HG03460 (cell line): Measurements from ENCODE around the gene YJEFN3.

ENCODE experiments used
- ATAC-seq: cut with Tn5 transposase; IDR thresholded peaks from one replicate; pipeline ENCODE4 v1.9.1; 2021; ENCODE audit not compliant: unreplicated experiment

Gene YJEFN3

DNA sequence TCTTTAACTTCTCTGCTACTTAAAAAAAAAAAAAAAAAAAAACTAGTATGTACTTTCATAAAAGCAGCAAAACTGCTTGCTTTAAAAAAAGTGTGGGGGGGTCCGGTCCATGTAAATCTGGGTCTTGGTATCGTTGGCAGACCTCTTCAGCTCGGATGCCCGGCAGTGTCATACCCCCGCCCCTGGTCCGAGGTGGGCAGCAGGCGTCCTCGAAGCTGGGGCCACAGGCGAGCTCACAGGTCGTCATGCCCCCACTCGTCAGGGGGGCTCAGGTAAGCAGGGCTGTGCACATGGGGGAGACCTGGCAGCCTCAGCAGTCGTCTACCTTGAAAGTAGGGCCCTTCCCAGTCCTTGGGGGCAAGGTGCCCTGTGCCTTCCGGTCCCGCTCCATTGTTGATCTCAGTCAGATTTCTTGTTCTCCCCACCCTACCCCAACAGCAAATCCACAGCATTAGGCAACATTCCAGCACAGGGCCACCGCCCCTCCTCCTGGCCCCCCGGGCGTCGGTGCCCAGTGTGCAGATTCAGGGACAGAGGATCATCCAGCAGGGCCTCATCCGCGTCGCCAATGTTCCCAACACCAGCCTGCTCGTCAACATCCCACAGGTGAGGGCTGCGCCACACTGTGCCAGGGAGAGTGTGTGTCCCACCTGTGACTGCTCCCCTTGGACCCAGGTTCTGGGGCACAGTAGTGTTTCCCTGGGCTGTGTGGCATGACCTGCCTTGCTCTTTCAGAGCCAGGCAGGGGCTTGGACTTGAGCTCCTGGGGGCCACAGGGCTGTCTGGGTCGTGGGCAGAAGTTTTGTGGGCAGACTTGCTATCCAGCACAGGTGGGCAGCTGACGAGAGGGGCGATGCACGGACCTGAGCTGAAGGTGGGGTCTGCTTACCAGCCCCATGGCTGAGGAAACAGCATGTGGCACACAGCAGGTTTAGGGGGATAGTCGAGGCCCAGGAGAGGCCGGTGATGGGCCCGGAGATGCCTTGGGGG is 32.8 kb upstream of the YJEFN3 start:
- no peak for ATAC-seq

- no peak for ATAC-seq
Measured at GRCh38 chr19:19498255-19498991, 30.3 kb upstream of the YJEFN3 start.

DNA sequence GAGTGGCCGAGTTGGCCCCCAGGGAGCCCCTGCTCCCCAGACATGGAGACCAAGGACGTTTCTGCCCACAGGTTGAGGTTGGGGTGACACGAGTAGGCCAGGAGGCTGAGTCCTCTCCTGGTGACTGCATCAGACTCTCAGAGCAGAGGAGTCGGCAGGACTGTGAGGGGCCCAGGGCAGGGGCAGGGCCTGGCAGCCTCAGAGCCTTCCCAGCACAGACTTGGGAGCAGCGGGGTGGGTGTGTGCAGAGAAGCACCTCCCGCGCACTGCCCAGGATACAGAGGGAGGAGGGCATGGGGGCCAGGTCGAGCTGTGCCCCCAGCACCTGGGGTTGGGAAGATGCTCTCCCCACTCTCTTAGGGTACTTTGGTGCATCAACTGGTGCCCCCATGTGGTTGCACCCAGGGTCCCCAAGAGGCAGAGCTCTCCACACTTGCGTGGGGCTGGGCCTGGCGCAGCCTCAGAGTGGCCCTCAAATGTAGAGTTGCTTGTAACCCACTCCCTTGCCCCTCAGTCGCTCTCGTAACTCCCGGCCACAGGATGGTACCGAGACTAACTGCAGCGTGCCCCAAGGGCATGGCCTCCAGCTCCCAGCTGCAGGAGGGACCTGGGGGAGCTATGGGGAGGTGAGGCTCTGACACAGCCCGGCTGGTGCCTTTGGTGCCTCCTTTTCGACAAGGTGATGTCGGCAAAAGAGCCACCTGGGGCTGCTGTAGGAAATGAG is 29.3 kb upstream of the YJEFN3 start:
- ATAC-seq: no peak

DNA sequence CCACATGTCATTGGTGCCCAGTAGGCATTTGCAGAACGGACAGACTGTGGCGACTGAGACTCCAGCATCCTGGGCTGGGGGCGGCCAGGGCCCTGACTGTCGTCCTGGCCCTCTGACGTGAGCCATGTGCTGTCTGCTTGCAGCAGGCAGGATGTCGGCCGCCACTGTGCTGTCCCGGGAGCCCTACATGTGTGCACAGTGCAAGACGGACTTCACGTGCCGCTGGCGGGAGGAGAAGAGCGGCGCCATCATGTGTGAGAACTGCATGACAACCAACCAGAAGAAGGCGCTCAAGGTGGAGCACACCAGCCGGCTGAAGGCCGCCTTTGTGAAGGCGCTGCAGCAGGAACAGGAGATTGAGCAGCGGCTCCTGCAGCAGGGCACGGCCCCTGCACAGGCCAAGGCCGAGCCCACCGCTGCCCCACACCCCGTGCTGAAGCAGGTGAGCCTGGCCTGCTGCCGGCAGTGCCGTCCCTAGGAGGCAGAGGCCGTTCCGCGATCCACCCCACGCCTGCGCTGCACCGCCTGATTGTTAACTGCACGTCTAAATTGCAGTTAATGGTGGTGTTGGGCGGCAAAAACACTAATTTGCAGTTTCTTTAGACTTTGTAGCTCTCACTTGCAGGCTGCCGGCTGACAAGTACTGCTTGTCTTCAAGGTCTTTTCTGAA is 27.6 kb upstream of the YJEFN3 start:
- no peak for ATAC-seq

DNA sequence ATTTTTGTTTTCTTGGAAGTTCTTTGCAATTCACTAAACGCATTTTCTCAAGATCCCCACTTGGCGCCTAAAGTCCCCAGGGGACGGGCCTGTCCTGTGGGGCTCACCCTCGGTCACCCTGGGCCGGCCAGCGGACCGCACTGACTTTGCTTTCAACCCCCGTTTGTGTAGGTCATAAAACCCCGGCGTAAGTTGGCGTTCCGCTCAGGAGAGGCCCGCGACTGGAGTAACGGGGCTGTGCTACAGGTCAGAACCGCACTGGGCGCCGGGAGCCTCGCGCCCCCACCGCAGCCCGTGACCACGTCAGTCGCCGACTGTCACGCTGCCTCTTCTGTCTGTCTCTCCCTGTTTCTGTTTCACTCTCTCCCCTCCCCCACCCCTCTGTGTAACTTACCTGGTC is 26.9 kb upstream of the YJEFN3 start:
- ATAC-seq: no peak

- no peak for ATAC-seq
Measured at GRCh38 chr19:19502281-19502680, 26.4 kb upstream of the YJEFN3 start.

DNA sequence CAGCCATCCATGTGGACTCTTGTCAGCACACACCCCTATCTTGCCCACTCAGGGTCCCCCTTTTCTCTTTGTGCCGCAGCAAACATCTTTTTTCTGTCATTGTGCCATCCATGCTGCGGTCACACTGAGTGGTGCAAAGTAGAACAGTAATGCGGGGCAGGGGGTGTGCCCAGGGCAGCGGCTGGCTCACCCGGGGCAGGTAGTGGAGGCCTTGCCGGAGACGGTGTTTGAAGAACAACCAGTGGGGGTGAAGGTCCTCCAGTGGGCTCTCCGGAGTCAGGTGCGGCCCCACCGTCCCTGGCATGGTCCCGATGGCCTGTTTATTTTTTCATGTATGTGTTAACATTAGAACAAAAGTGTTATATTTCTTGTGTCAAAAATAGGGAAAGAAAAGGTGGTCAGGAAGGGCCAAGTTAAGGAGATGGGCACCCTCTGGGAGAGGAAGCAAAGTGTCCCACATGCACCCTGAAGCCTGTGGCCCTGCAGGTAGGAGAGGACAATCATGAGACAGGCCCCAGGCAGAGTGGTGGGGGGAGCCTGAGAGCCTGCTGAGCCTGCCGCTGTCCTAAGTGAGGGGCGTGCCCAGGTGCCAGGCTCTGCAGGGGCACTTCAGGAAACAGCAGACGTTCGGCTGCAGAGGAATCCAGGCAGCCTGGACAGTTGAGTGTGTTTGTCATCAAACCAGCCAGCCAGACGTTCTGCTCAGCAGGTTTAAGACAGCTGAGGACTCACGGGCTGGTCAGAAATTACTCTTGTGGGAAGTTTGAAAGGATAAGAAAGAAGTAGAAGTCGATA is 25.7 kb upstream of the YJEFN3 start:
- ATAC-seq: no peak

- ATAC-seq: no peak
Measured at GRCh38 chr19:19504754-19505668, 23.7 kb upstream of the YJEFN3 start.

DNA sequence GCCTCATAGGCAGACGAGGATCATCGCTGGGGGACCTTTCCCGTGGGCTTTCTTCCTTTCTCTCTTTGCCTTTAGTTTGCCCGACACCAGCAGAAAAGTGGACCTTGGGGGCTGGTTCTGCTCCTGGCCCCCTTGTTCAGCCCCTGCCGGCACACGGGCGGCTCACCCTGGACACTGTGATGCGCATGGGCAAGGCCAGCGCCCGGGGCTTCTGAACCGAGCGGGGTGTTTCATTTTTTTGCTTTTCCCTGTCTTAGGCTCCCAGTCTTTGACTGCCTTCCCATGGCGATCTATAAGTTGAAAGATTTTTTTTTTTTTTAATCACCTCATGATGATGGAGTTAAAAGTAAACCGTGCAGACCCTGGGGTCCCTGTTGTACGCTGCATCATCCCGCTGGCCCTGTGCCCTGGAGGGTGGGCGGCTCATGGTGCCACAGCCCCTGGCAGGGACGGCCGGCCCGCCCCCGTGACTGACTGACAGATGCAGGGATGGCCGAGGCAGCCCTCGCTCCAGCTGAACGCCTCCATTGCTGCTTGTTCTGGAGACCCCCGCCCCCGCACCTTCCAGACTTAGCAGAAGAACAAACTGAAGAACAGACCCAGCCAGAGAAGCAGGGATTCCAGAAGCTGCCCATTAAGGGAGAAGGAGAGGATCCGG is 22.9 kb upstream of the YJEFN3 start:
- no peak for ATAC-seq

DNA sequence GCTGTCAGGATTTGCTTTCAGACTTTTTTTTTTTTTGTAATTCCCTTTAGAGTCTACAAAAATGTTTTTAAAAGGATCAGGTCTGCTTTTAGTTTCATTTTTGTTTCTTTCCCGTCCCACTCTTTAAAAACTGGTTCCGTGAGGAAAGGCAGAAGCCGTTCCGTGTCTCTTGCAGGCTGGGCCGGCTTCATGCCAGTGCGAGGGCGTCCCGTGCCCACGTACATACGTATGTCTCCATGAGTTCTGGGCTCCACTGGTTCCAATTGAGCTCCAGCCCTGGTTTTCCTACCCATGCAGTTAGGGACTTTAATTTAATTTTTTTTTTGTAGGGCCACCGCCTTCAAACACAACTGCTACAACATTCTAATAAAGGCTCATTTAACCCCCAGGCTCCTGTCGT is 22.1 kb upstream of the YJEFN3 start:
- ATAC-seq: no peak

- ATAC-seq: no peak
Measured at GRCh38 chr19:19507354-19507753, 21.4 kb upstream of the YJEFN3 start.

GRCh38 chr19:19508217-19508616 is 20.5 kb upstream of the YJEFN3 start:
- no peak for ATAC-seq

GRCh38 chr19:19510432-19510831 is 18.3 kb upstream of the YJEFN3 start:
- no peak for ATAC-seq

DNA sequence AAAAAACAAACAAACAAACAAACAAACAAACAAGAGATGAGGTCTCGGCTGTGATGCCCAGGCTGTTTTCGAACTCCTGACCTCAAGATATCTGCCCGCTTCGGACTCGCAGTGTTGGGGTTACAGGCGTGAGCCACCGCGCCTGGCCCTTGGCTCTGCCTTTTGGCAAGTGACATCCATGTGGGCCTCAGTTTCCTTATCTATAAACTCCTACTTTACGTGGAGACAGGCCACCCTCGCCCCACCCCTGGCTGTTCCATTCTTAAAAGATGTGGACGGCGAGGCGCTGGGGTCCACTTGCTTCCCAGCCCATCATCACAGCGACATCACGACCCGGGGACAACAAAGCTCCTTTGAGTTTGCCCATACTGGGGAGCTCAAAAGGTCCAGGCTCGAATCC is 15.0 kb upstream of the YJEFN3 start:
- ATAC-seq: no peak

DNA sequence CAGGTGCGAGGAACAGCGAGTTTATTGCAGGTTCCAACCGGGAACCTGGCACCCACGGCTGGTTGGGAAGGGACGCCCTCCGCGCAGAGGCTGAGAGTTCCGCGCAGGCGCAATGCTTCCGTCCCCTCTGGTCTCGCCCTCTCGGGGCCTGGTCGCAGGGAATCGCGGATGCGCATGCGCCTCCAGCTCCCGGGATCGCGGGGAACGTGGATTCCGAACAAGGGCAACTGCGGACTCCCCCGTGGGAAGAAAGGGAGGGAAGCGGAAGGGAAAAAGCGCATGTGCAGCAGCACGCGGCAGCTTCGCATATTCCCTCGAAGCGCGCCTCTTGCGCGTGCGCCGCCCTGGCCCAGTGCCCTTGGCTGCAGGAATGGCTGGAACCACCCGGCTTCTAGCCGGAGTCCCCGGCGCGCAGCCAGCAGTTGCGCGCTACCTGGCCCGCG is 14.5 kb upstream of the YJEFN3 start:
- ATAC-seq: no peak

DNA sequence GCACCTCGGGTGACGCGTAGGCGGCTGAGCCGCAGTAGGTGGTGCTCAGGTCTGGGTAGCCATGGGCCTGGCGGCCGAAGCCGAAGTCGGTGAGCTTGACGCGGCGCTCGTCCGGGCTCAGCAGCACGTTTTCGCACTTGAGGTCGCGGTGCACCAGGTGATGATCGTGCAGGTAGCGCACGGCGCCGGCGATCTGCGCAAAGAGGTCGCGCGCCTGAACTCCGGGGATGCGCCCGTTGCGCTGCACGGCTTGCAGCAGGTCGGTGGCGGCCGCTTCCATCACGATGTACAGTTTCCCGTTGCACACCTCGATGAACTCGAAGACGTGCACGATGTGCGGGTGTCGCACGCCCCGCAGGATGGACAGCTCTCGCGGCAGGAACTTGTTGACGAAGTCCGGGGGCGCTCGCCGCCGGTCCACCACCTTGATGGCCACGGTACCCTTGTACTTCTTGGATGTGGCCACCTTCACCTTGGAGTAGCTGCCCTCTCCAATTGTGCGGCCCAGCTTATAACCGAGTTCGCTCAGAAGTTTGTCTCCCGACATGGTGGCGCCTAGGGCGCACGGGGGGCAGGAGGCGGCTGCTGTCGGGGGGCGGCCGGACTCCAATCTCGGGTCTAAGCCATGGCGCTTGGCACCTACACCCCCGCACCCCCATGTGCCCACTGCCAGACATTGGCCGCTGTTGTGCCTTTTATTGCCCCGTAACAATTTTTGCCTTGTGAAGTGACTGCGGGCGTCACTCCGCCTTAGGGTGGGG is 13.7 kb upstream of the YJEFN3 start, which contains the start of gene TSSK6:
Gene TSSK6 (minus strand): TSS at position 668 of the 761 bp plus-strand sequence. CDS start 121 bp downstream, at position 547.
- no peak for ATAC-seq

DNA sequence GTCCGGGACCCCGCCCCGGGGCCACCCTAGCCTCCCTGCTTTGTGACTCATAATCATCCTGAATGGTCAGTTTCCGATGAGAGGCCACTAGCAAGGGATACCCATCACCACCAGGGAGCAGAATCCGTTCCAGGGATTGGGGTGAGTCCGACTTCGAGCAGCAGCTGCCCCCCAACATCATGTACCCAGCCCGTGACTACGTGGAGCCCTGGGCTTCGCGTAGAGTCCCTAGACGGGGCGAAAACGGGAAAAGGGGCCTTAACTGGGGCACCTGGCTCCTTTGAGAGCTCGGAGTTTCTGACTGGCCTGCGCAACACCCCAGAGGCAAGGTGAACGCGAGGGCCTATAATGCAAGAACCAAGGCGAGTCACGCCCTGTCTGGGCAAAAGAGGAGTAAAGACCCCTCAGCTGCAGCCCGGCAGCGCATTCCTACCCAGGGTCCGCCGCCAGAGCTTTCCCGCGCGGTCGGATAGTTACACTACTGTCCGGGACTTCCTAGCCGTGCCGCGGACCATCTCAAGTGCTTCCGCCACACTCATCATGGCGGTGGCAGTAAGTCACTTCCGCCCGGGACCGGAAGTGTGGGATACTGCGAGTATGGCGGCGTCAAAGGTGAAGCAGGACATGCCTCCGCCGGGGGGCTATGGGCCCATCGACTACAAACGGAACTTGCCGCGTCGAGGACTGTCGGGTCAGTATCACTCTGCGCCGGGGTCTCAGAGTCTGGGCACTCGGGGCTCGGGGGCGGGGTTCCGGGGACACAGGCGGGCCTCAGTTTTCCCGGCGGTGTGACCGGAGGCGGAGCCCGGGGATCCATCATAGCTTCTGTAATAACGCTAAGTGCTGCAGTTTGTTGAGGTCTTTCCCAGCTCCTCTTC is 12.8 kb upstream of the YJEFN3 start, which contains the start of gene NDUFA13:
Gene NDUFA13 (plus strand): TSS at position 584 of the 878 bp plus-strand sequence. CDS start 14 bp downstream, at position 598.
- ATAC-seq: peak; percentile 92
